ENCODE results near the gene NDUFA13. TPM values are rescaled to one million over a fixed set of nuclear protein-coding genes. Genes with fewer than 3 reads are reported as not detected.

NDUFA13 gene
- polyA plus RNA-seq, 1 of the 3 experiments (the other 2 are of a cell fraction): 1,828 TPM

- Histone ChIP-seq H3K27me3 (ENCODE audit: insufficient read depth) (no peaks in the 10 kb centered on the region), H3K4me3 (ENCODE audit: low read depth in 2 of 2, low read length in 1 of 2) (no peak overlapping the region), H3K9me3 (no peaks in the 10 kb centered on the region), H3K9me2 (no peaks in the 10 kb centered on the region), H3K27ac (ENCODE audit: low read depth in 2 of 2, low read length in 1 of 2) (no peak overlapping the region), H3F3A (replicated peaks; ENCODE audit: insufficient read depth) (peaks cover 14% of the 10 kb centered on the region), H3K9ac (no peak overlapping the region), H3K79me2 (ENCODE audit: insufficient read depth) (no peaks in the 10 kb centered on the region), H4K20me1 (ENCODE audit: insufficient read depth) (peaks cover 4% of the 10 kb centered on the region; the same call in 1 of the 2 replicates), H3K4me1 (ENCODE audit: control insufficient read depth in 1 of 2, insufficient read depth in 2 of 2, low read depth in 1 of 2, low read length in 1 of 2) (peaks cover 0 to 16% of the 10 kb centered on the region in 2 experiments; a peak in 1 of 4 replicates), H3K4me2 (no peak overlapping the region), H2AFZ (ENCODE audit: low read depth) (no peak overlapping the region), H3K36me3 (replicated peaks in 1 of 2; ENCODE audit: control insufficient read depth in 1 of 2, insufficient read depth in 2 of 2, low read length in 1 of 2) (no peaks in the 10 kb centered on the region)
- ChIA-PET POLR2A (interaction anchor here (0.9 kb wide), 1 partner anchor 111 kb away, joined by 3 read pairs; the partner anchor contains the start of gene GMIP), CTCF (interaction anchor here (0.6 to 15.3 kb wide), 38 partner anchors 8 to 534 kb away, joined by 3 to 258 read pairs (median 6); partner anchors contain the start of genes ATP13A1, GMIP, LPAR2 and NDUFA13)
- TF ChIP-seq GATA2 (CRISPR knock-in tag; IDR thresholded peaks at IDR 0.05) (no peak), JUND (IDR thresholded peaks at IDR 0.05) (no peak), USF1 (IDR thresholded peaks at IDR 0.05; ENCODE audit: borderline replicate concordance, low read depth) (no peak), SMC3 (IDR thresholded peaks at IDR 0.05; ENCODE audit: low read depth, low read length) (no peak), FOXJ3 (CRISPR knock-in tag; IDR thresholded peaks at IDR 0.05) (no peak), MXI1 (IDR thresholded peaks at IDR 0.05; ENCODE audit: low read depth, low read length) (no peak), MEF2A (IDR thresholded peaks at IDR 0.05; ENCODE audit: borderline replicate concordance, low read depth) (no peak), RCOR1 (IDR thresholded peaks at IDR 0.05; ENCODE audit: low read length) (no peak), EP300 (IDR thresholded peaks at IDR 0.05; ENCODE audit: borderline replicate concordance in 1 of 2, low read depth in 1 of 2, low read length in 1 of 2) (no peak), FOXM1 (IDR thresholded peaks at IDR 0.05; ENCODE audit: low read depth) (no peak), EZH2phosphoT487 (IDR thresholded peaks at IDR 0.05; ENCODE audit: borderline replicate concordance, low read depth) (no peak), MAX (IDR thresholded peaks at IDR 0.05; ENCODE audit: low read depth) (no peak), ZBTB33 (IDR thresholded peaks at IDR 0.05; ENCODE audit: borderline replicate concordance, low read depth) (no peak), POLR2AphosphoS5 (IDR thresholded peaks at IDR 0.05; ENCODE audit: low read depth, low read length) (no peak), CHD2 (IDR thresholded peaks at IDR 0.05; ENCODE audit: low read length, partially characterized antibody) (no peak)
- DNase-seq: no peak
- 84% methylated on average over 10 of the region's 14 CpGs for whole genome bisulfite sequencing (ENCODE audit: low lambda C conversion rate)
Observed at GRCh38 chr19:19532806-19533701, 17.0 kb downstream of the NDUFA13 start.

Measured in SK-N-SH (cell line).